Lower lobe of right lung (tissue), 2 donors: Measurements from ENCODE around the gene NFATC3. TPM values are rescaled to one million over a fixed set of nuclear protein-coding genes. Genes with fewer than 3 reads are reported as not detected.
A peak's percentile ranks its signal among the peaks of the same experiment; 100 is the strongest.

Source experiments
- ATAC-seq, 2 donors: fragments of 200-7000 bp; cut with Tn5 transposase; one replicate each; pipeline ENCODE4 v1.9.1; 2020 to 2022; ENCODE audit warnings: mild to moderate bottlenecking in 2 of 2, moderate library complexity in 2 of 2
- DNase-seq: peaks from one replicate; pipeline ENCODE4 v3.0.0-alpha.2; 2020
- H3K27ac ChIP-seq: fragments of 200-600 bp; one replicate; pipeline ENCODE4 v1.8.0; 2022
- H3K27me3 ChIP-seq: fragments of 200-600 bp; one replicate; pipeline ENCODE4 v1.8.0; 2022; ENCODE audit warnings: low read depth
- H3K36me3 ChIP-seq: fragments of 200-600 bp; one replicate; pipeline ENCODE4 v1.8.0; 2022; ENCODE audit warnings: mild to moderate bottlenecking
- H3K4me1 ChIP-seq: fragments of 200-600 bp; one replicate; pipeline ENCODE4 v1.8.0; 2022
- H3K4me3 ChIP-seq: fragments of 200-600 bp; one replicate; pipeline ENCODE4 v1.8.0; 2022; ENCODE audit warnings: mild to moderate bottlenecking
- H3K9me3 ChIP-seq: fragments of 200-600 bp; one replicate; pipeline ENCODE4 v1.8.0; 2022
- intact Hi-C: fragments of 100-400 bp; cut with DNase I; formaldehyde crosslinking; loops from one replicate; pipeline ENCODE4 v1.11.0; 2022
- total RNA-seq: library from RNA; stranded (reverse); fragmentation: NEBNext Ultra II Directional; extraction: Animal tissue kit (Norgen Biotek cat#: 25700); gene quantifications from one replicate; pipeline ENCODE4 v1.2.1, GENCODE V29; 2021
- TF ChIP-seq, protein P1 (sequence below): fragments of 200-600 bp; IDR thresholded peaks from one replicate; pipeline ENCODE4 v1.8.0; 2022; ENCODE audit warnings: antibody characterized with exemption, mild to moderate bottlenecking
- donor health status: DM: no; HTN: yes; CAD: no; lungs with severe emphysema.

NFATC3 gene
- total RNA-seq, 1 donor from 2014 or later, result 61.6 TPM

DNA sequence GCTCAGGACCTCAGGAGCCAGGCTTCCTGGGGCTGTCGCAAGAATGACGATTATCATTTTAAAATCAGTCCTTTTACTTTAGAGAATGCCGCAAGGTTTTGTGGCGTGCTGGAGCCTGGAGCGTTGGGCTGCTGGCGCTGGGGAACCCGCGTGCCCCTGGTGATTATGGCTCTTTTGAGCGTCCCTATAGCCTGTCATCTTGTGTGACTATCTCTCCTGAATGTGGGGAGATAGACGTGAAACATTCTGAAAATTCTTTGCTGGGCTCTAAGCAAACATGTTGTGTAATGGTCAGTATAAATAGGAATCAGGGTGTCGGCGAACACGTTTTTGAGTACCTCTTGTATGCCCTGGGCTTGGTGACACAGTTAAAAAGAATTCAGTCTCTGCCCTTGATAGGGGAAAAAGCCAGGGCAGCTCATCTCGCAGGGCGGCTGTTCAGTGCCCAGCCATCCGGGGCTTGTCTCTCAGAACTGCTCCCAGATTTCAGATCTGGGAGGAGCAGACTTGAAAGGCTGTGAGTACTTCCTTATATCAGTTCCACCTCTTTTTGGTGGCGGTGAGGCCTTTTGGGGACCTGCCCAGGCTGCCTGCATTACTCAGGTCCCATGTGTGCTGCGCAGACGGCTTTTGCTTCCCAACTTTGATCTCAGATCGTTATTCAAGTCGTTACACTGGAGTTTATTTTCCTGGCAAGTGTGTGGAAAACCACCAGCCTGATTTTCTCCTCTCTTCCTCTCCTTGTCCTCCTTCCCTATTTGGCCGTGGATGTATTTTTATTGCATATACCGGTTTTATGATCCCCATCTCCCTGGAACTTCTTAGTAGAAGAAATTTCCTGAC lies 180.1 kb downstream of the NFATC3 start:
- DNase-seq, result peak; percentile 79
- H3K4me1 ChIP-seq, result peaks cover 62% of the 10 kb centered on the region
- intact Hi-C loops, result no loop called here

DNA sequence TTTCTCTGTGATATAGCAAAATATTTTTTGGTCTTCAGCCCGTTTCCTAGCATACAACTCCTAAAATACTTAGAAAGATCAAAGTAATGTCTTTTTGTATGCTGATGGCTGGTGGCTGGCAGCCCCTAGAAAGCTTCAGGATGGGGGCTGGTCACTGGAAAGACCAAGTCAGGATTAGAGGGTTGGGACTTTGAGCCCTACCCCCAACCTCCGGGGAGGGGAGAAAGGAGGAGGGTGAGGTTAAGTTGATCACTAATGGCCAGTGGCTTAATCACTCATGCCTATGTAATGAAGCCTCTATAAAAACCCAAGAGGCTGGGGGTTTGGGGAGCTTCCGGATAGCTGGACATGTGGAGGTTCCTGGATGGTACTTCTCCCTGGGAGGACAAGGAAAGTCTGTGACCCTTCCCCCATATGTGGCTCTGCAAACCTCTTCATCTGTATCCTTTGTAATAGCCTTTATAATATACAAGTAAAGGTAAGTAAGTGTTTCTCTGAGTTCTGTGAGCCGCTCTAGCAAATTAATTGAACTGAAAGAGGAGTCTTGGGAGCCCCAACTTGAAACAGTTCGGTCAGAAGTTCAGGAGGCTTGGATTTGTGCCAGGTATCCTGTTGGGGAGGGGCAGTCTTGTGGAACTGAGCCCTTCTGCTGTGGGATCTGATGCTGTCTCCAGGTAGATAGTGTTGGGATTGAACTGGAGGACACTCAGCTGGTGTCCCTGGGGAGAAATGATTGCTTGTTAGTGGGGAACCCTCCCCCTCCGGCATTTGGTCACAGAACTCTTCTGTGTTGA lies 182.6 kb downstream of the NFATC3 start:
- TF ChIP-seq, protein P1, sequence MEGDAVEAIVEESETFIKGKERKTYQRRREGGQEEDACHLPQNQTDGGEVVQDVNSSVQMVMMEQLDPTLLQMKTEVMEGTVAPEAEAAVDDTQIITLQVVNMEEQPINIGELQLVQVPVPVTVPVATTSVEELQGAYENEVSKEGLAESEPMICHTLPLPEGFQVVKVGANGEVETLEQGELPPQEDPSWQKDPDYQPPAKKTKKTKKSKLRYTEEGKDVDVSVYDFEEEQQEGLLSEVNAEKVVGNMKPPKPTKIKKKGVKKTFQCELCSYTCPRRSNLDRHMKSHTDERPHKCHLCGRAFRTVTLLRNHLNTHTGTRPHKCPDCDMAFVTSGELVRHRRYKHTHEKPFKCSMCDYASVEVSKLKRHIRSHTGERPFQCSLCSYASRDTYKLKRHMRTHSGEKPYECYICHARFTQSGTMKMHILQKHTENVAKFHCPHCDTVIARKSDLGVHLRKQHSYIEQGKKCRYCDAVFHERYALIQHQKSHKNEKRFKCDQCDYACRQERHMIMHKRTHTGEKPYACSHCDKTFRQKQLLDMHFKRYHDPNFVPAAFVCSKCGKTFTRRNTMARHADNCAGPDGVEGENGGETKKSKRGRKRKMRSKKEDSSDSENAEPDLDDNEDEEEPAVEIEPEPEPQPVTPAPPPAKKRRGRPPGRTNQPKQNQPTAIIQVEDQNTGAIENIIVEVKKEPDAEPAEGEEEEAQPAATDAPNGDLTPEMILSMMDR, result no peak
- Histone ChIP-seq H3K4me3 (no peak overlapping the region), H3K4me1 (peaks cover 72% of the 10 kb centered on the region), H3K9me3 (no peaks in the 10 kb centered on the region), H3K36me3 (peaks cover 6% of the 10 kb centered on the region), H3K27ac (peak overlapping the region; percentile 49), H3K27me3 (no peaks in the 10 kb centered on the region)
- intact Hi-C loops, result no loop called here
- no peak for ATAC-seq
- no peak for DNase-seq

More for the DNA sequence above, 180.1 kb downstream of the NFATC3 start:
- Histone ChIP-seq H3K4me3 (peak overlapping the region; percentile 83), H3K9me3 (no peaks in the 10 kb centered on the region), H3K27ac (peak overlapping the region; percentile 95), H3K27me3 (no peaks in the 10 kb centered on the region), H3K36me3 (peaks cover 14% of the 10 kb centered on the region)
- TF ChIP-seq, protein P1, result no peak
- peak; percentile 86 for ATAC-seq

DNA sequence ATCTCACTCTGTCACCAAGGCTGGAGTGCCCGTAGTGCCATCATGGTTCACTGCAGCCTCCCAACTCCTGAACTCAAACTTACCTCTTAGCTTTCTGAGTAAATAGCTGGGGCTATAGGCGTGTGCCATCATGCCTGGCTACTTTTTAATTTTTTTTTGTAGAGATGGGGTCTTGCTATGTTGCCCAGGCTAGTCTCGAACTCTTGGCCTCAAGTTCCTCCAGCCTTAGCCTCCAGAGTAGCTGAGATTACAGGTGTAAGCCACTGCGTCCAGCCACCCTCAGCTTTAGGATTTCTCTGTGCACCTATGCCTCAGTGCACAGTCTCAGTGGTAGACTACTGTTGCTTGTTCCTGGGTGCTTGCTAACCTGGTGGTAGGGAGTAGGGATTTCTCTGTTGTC lies 184.6 kb downstream of the NFATC3 start:
- Histone ChIP-seq H3K27ac (no peak overlapping the region), H3K4me3 (no peak overlapping the region), H3K4me1 (peaks cover 66% of the 10 kb centered on the region), H3K36me3 (peaks cover 20% of the 10 kb centered on the region), H3K27me3 (no peaks in the 10 kb centered on the region), H3K9me3 (no peaks in the 10 kb centered on the region)
- ATAC-seq (no peak), DNase-seq (no peak)
- intact Hi-C loops, result no loop called here
- TF ChIP-seq, protein P1, result no peak

DNA sequence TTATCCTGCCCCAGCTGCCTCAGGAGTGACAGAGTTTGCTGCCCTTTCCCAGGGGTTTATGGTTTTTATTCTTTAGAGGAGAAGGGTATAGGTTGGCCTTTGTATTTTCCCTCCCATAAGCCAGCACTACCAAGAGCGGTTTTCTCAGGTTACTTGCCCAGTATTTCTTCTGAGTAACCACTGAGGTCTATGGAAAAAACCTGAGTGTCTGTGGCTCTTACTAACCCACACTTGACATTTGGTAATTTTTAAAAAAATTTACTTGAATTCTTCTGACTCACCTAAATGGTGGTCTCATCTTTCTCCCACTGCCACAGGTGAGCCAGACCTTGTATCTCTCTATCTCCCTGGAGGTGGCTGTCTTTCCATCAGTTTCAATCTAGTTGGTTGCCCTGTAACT lies 185.2 kb downstream of the NFATC3 start:
- Histone ChIP-seq H3K4me3 (no peak overlapping the region), H3K4me1 (peaks cover 61% of the 10 kb centered on the region), H3K27ac (no peak overlapping the region), H3K36me3 (peaks cover 23% of the 10 kb centered on the region), H3K27me3 (no peaks in the 10 kb centered on the region), H3K9me3 (no peaks in the 10 kb centered on the region)
- intact Hi-C loops, result no loop called here
- TF ChIP-seq, protein P1, result no peak
- no peak for DNase-seq
- ATAC-seq, result no peak

DNA sequence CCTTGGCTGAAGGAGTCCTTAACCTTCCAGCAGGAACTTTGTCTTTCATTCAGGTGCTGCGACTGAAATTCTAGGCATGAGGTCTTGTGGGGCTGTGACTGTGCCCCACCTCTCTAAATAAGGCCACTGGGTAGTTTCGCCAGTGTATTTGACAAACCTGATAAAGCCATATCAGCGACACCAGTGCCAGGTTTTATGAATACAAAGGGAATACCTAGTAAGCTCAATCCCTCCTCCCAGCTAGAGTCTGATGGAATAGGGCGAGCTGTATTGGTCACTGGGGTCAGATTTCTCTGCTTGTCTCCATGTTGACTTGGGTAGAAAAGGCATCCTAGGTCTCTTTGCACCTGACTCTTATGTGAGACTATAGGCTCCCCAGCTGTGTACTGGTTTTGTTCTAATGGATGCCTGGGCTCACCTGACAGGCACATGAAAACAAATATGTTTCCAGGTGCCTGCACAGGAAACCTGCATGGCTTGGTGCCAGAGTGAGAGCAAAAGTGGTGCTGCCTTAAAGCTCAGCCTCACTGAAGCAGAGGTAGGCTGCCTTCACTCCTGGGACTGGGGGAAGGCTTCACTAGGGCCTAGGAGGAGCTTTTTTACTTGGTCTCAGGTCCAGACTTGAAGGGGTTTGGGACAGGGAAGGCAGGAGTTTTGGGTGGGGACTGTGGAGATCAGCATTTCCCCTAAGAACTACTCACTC lies 187.5 kb downstream of the NFATC3 start:
- TF ChIP-seq, protein P1, result no peak
- no peaks in the 10 kb centered on the region for H3K27me3 ChIP-seq
- peak overlapping the region; percentile 53 for H3K27ac ChIP-seq
- DNase-seq (peak; percentile 53), ATAC-seq (peak in 1 of 2 donors; percentile 14)
- H3K4me3 ChIP-seq, result no peak overlapping the region
- no peaks in the 10 kb centered on the region for H3K9me3 ChIP-seq
- peaks cover 44% of the 10 kb centered on the region for H3K4me1 ChIP-seq
- peaks cover 20% of the 10 kb centered on the region for H3K36me3 ChIP-seq
- intact Hi-C loops, result no loop called here
